ENCODE results near the gene GPATCH3. TPM values are rescaled to one million over a fixed set of nuclear protein-coding genes. Genes with fewer than 3 reads are reported as not detected.

The GPATCH3 gene
- total RNA-seq, 2 donors from 2014 or later, result 6.2 to 8.3 TPM

- Histone ChIP-seq H3K4me1 (peaks cover 0 to 19% of the 10 kb centered on the region in 2 donors), H3K27ac (no peak overlapping the region), H3K27me3 (no peaks in the 10 kb centered on the region), H3K36me3 (no peaks in the 10 kb centered on the region), H3K4me3 (no peak overlapping the region), H3K9me3 (no peaks in the 10 kb centered on the region)
- no peak for DNase-seq (ENCODE audit: low spot score)
- TF ChIP-seq, protein P1, sequence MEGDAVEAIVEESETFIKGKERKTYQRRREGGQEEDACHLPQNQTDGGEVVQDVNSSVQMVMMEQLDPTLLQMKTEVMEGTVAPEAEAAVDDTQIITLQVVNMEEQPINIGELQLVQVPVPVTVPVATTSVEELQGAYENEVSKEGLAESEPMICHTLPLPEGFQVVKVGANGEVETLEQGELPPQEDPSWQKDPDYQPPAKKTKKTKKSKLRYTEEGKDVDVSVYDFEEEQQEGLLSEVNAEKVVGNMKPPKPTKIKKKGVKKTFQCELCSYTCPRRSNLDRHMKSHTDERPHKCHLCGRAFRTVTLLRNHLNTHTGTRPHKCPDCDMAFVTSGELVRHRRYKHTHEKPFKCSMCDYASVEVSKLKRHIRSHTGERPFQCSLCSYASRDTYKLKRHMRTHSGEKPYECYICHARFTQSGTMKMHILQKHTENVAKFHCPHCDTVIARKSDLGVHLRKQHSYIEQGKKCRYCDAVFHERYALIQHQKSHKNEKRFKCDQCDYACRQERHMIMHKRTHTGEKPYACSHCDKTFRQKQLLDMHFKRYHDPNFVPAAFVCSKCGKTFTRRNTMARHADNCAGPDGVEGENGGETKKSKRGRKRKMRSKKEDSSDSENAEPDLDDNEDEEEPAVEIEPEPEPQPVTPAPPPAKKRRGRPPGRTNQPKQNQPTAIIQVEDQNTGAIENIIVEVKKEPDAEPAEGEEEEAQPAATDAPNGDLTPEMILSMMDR (IDR thresholded peaks at IDR 0.05), result no peak
These were observed 38.3 kb downstream of the GPATCH3 start for GRCh38 chr1:26861889-26862378.

GRCh38 chr1:26861286-26861701 lies 39.0 kb downstream of the GPATCH3 start:
- Histone ChIP-seq H3K4me3 (no peak overlapping the region), H3K36me3 (no peaks in the 10 kb centered on the region), H3K4me1 (peaks cover 0 to 19% of the 10 kb centered on the region in 2 donors), H3K27ac (no peak overlapping the region), H3K27me3 (no peaks in the 10 kb centered on the region), H3K9me3 (no peaks in the 10 kb centered on the region)
- TF ChIP-seq, protein P1 (IDR thresholded peaks at IDR 0.05), result no peak
- no peak for DNase-seq (ENCODE audit: low spot score)

GRCh38 chr1:26858891-26859640 lies 41.2 kb downstream of the GPATCH3 start:
- TF ChIP-seq, protein P1 (IDR thresholded peaks at IDR 0.05), result no peak
- H3K27me3 ChIP-seq, result no peaks in the 10 kb centered on the region
- H3K4me3 ChIP-seq, result no peak overlapping the region

DNA sequence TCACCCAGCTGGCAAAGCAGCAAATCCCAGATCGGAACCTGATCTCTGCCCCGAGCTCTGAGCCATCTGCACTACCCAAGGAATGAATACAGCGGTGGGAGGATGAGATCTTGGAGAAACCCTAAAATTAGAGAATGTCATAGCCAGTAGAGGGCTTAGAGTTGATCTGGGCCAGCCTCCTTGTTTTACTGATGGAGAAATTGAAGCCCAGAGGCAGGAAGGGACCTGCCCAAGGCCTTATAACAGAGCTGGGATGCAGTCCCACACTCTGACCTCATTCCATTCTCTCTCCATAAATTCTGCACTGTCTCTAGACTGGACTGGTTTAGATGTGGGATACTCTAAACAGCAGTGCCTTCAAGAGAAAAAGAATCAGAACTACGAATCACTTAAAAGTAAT lies 42.1 kb downstream of the GPATCH3 start:
- TF ChIP-seq, protein P1 (IDR thresholded peaks at IDR 0.05), result no peak
- Histone ChIP-seq H3K9me3 (no peaks in the 10 kb centered on the region), H3K4me3 (no peak overlapping the region), H3K27ac (no peak overlapping the region), H3K36me3 (peaks cover 26% of the 10 kb centered on the region), H3K4me1 (no peaks in the 10 kb centered on the region), H3K27me3 (no peaks in the 10 kb centered on the region)
- DNase-seq (ENCODE audit: low spot score), result no peak

More at GRCh38 chr1:26858891-26859640, 41.2 kb downstream of the GPATCH3 start:
- Histone ChIP-seq H3K27ac (no peak overlapping the region), H3K36me3 (peaks cover 17% of the 10 kb centered on the region), H3K9me3 (no peaks in the 10 kb centered on the region), H3K4me1 (peaks cover 0 to 6% of the 10 kb centered on the region in 2 donors)
- no peak for DNase-seq (ENCODE audit: low spot score)

DNA sequence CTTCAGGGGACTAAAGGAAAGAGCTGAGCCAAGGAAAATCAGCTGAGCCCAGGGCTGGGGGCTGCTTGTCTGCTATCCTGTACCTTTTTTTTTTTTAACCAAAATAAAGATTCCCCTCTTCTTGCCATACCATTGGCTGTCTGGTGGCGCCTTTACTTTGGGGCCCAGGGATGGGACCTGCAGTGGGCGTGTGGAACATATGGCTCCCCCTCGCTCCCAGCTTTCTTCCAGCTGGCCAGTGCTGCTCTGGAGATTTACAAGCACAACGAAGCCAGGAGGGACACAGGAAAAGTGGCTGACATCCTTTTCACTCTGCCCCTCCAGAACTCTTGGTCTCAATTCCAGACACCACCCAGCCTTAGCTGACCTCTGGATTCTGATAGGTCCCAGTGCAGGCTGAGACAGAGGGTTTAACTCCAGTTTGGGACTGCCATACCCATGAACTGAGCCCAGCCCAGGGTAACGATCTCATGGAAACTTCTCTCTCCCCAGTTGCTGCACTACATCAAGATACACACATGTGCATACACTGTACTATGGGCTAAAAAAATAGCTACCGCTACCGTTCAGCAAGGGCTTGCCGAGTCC lies 42.7 kb downstream of the GPATCH3 start:
- Histone ChIP-seq H3K27ac (no peak overlapping the region), H3K9me3 (no peaks in the 10 kb centered on the region), H3K36me3 (peaks cover 29% of the 10 kb centered on the region), H3K27me3 (no peaks in the 10 kb centered on the region), H3K4me1 (no peaks in the 10 kb centered on the region), H3K4me3 (no peak overlapping the region)
- TF ChIP-seq, protein P1 (IDR thresholded peaks at IDR 0.05), result no peak
- no peak for DNase-seq (ENCODE audit: low spot score)
